Measurements from ENCODE around the gene NRXN2. TPM values are rescaled to one million over a fixed set of nuclear protein-coding genes. Genes with fewer than 3 reads are reported as not detected.

The NRXN2 gene
- polyA plus RNA-seq, 3 donors = 0.07 TPM; not detected in 2

GRCh38 chr11:64605244-64605560 lies 117.8 kb downstream of the NRXN2 start:
- peak in 2 of 3 donors; percentile 1 to 19 for DNase-seq
- H3K27ac Mint-ChIP-seq = no peak overlapping the region
- H3K4me3 ChIP-seq (replicated peaks in 1 of 3; ENCODE audit: low read depth in 2 of 3, low read length in 3 of 3) = no peak overlapping the region
- peaks cover 12% of the 10 kb centered on the region for H3K4me1 Mint-ChIP-seq
- H3K27me3 Mint-ChIP-seq (ENCODE audit: low read depth in 3 of 3) = peaks cover 3 to 12% (median 8%) of the 10 kb centered on the region in 3 donors
- H3K9me3 ChIP-seq (replicated peaks in 1 of 2; ENCODE audit: control insufficient read depth in 1 of 2, insufficient read depth in 1 of 2, low read length in 2 of 2) = no peaks in the 10 kb centered on the region
- no peaks in the 10 kb centered on the region for H3K27me3 ChIP-seq (ENCODE audit: control insufficient read depth in 2 of 2, insufficient read depth in 2 of 2, low read length in 2 of 2)
- H3K4me3 Mint-ChIP-seq = no peak overlapping the region
- intact Hi-C loops (cut with micrococcal nuclease) = no loop called here
- H3K27ac ChIP-seq (ENCODE audit: low read depth in 1 of 2, low read length in 2 of 2) = no peak overlapping the region
- no peaks in the 10 kb centered on the region for H3K4me1 ChIP-seq (ENCODE audit: control insufficient read depth in 1 of 2, insufficient read depth in 2 of 2, low read length in 2 of 2)
- no peaks in the 10 kb centered on the region for H3K79me2 ChIP-seq (ENCODE audit: insufficient read depth, low read length)
- no peak overlapping the region for H3K9ac ChIP-seq (ENCODE audit: insufficient read depth, low read length, poor library complexity, severe bottlenecking)
- H2AFZ ChIP-seq (ENCODE audit: insufficient read depth, low read depth, low read length, poor library complexity, severe bottlenecking) = no peak overlapping the region
- no peaks in the 10 kb centered on the region for H3K36me3 Mint-ChIP-seq
- H3K4me2 ChIP-seq (replicated peaks; ENCODE audit: extremely low read depth, low read length, poor library complexity, severe bottlenecking) = no peak overlapping the region
- H3K9me3 Mint-ChIP-seq = peaks cover 0 to 3% (median 0%) of the 10 kb centered on the region in 7 donors
- TF ChIP-seq CTCF (IDR thresholded peaks at IDR 0.05) = no peak
- no peaks in the 10 kb centered on the region for H4K20me1 ChIP-seq (ENCODE audit: insufficient read depth, low read length)
- WGBS (ENCODE audit: insufficient coverage) = 24% methylated on average over 10 of the region's 10 CpGs
- no peaks in the 10 kb centered on the region for H3K36me3 ChIP-seq (replicated peaks in 1 of 2; ENCODE audit: control insufficient read depth in 1 of 2, insufficient read depth in 2 of 2, low read length in 2 of 2)

GRCh38 chr11:64604458-64605243 lies 118.3 kb downstream of the NRXN2 start:
- Histone ChIP-seq H3K27me3 (ENCODE audit: control insufficient read depth in 2 of 2, insufficient read depth in 2 of 2, low read length in 2 of 2) (no peaks in the 10 kb centered on the region), H3K4me2 (replicated peaks; ENCODE audit: extremely low read depth, low read length, poor library complexity, severe bottlenecking) (no peak overlapping the region), H3K9ac (ENCODE audit: insufficient read depth, low read length, poor library complexity, severe bottlenecking) (no peak overlapping the region), H3K79me2 (ENCODE audit: insufficient read depth, low read length) (no peaks in the 10 kb centered on the region), H3K36me3 (replicated peaks in 1 of 2; ENCODE audit: control insufficient read depth in 1 of 2, insufficient read depth in 2 of 2, low read length in 2 of 2) (no peaks in the 10 kb centered on the region), H2AFZ (ENCODE audit: insufficient read depth, low read depth, low read length, poor library complexity, severe bottlenecking) (no peak overlapping the region), H3K4me3 (replicated peaks in 1 of 3; ENCODE audit: low read depth in 2 of 3, low read length in 3 of 3) (no peak overlapping the region), H3K27ac (ENCODE audit: low read depth in 1 of 2, low read length in 2 of 2) (no peak overlapping the region), H3K9me3 (replicated peaks in 1 of 2; ENCODE audit: control insufficient read depth in 1 of 2, insufficient read depth in 1 of 2, low read length in 2 of 2) (no peaks in the 10 kb centered on the region), H4K20me1 (ENCODE audit: insufficient read depth, low read length) (no peaks in the 10 kb centered on the region), H3K4me1 (ENCODE audit: control insufficient read depth in 1 of 2, insufficient read depth in 2 of 2, low read length in 2 of 2) (no peaks in the 10 kb centered on the region)
- H3K27ac Mint-ChIP-seq = peak overlapping the region in 2 of 7 donors; percentile 32 to 47
- H3K4me3 Mint-ChIP-seq = no peak overlapping the region
- H3K4me1 Mint-ChIP-seq = peaks cover 12% of the 10 kb centered on the region
- intact Hi-C loops (cut with micrococcal nuclease) = no loop called here
- peaks cover 0 to 3% (median 0%) of the 10 kb centered on the region in 7 donors for H3K9me3 Mint-ChIP-seq
- H3K36me3 Mint-ChIP-seq = no peaks in the 10 kb centered on the region
- no peak for TF ChIP-seq CTCF (IDR thresholded peaks at IDR 0.05)
- no peak for DNase-seq
- H3K27me3 Mint-ChIP-seq (ENCODE audit: low read depth in 3 of 3) = peaks cover 6 to 12% (median 8%) of the 10 kb centered on the region in 3 donors
- WGBS (ENCODE audit: insufficient coverage) = 62% methylated on average over 4 of the region's 7 CpGs
